ENCODE results near the gene LAMB1.
"Not testable (repeated sequence)": the region's sequence is repeated elsewhere in the genome, so short reads cannot be mapped to it uniquely, and the experiment has no call there.

The LAMB1 gene

GRCh38 chr7:107940951-107941350 lies 62.0 kb downstream of the LAMB1 start:
- no peak for DNase-seq

GRCh38 chr7:107939573-107940489 lies 63.1 kb downstream of the LAMB1 start:
- DNase-seq, result no peak

GRCh38 chr7:107938456-107939250 lies 64.3 kb downstream of the LAMB1 start:
- DNase-seq, result no peak

GRCh38 chr7:107937531-107937930 lies 65.4 kb downstream of the LAMB1 start:
- no peak for DNase-seq

GRCh38 chr7:107936312-107936711 lies 66.6 kb downstream of the LAMB1 start:
- DNase-seq, result no peak

DNA sequence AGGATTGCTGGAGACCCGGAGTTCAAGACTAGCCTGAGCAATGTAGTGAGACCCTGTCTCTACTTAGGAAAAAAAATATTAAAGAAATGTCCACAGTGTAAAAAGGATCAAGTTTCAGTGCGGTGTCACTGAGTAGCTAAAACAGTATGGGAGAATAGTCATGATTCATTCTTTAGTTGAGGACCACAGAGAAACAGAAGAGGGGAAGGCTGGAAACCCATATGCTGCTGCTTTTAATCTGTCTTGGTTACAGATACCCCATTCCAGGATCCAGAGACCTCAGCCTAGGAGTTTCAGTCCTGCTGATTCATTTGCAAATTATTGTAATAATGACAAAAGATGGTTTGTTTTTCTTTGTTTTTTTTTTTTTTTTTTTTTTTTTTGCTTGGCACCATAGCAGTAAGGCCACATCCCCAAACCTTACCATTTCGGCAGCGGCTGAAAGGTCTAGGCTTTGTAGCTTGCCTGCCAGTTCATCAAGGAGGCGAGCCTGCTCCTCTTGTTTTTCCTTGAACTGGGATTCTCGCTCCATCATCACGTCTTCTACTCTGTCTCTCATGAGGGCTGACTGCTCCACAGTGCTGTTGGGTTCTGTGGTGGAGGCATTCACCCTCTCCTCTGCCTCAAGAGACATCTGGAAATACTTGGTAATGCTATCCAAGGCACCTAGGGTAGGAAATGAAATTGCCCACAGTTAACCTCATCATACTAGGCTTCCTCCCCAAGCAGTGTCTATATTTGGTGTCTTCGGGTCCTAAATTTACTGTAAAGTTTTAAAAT lies 67.8 kb downstream of the LAMB1 start:
- no peak for DNase-seq

GRCh38 chr7:107933386-107934013 lies 69.5 kb downstream of the LAMB1 start:
- DNase-seq, result no peak

DNA sequence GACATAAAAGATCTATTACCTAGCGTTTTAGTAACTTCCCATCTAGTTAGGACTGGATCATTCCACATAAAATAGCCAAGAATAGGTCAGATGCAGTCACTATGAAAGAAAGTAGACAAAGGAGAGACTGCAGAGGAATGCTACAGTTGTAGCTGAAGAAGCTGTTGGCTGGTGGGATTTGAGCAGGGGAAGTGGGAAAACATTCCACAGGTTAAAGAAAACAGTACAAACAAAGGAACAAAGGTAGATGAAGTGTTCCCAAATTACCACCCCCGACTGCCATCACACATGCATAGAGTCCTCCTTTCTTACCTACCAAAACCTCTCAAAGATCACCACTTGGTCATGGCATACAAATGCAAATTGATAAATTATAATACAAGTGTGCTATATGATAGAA lies 70.2 kb downstream of the LAMB1 start:
- DNase-seq, result no peak

DNA sequence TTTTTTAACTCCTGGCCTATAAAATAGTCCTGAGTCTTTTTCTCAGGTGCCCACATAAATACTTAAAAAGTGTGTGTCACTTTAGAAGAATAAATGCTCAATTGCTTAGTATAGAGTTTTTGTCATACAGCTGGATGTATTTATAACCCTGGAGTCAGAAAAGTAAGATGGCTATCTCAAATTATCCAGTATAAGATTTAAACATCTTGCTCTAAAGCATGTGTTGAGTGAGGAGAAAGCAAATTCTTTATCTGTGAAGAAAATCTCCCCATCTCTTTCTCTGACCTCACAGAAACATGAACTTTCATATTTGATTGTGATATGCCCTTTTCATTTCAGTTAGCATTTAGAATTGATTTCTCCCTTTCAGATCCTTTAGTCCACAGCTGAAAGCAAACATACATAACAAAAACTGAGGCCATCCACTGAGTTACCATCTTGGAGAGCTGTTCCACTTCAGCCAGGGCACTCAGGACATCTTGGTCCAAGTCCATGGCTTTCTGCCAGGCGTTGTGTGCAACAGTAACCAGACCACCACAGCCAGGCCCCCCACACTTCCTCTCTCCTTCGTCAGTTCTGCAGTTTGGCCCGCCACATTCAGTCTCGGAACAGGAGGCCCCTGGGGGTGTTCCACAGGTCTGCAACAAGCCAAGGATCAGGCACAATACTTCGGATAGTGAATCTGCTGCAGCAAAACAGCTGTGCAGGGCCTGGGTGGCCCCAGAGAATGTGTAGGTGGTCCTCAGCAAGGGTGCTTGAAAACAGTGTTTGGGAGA lies 71.0 kb downstream of the LAMB1 start:
- DNase-seq, result no peak

DNA sequence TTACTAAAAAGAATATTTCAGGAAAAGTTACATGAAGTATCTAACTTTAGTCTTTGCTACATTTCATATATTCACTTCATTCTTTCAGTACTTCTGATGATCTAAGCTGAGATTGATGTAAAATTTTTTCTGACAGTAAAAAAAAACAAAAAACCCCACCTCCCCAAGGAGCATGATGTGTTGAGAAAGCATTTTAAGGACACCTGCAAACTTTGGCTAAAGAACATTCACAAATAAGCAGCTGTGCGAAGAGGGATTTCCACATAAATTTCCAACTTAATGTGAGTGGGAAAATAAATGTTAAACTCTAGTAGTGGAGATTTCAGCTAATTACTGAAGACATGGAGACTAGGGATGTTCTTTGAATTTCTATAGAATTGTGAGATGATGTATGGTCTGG lies 76.5 kb downstream of the LAMB1 start:
- DNase-seq, result no peak

GRCh38 chr7:107924841-107925504 lies 78.0 kb downstream of the LAMB1 start:
- DNase-seq, result no peak

DNA sequence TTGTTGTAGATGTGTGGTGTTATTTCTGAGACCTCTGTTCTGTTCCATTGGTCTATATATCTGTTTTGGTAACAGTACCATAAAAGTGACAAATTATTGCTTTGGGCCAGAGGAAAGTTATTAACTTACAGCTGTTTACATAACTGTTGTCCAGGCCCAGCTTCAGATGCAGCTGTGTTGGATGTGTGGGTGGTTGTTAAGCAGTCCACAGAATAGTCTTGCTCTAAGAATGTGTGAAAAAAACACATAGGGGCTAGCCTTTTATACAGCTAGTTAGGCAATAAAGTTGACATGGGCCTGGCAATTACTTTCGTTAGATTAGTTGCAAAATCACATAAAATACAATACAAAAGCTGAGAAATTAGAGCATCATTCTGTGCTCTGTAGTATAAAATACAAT lies 80.1 kb downstream of the LAMB1 start:
- no peak for DNase-seq

DNA sequence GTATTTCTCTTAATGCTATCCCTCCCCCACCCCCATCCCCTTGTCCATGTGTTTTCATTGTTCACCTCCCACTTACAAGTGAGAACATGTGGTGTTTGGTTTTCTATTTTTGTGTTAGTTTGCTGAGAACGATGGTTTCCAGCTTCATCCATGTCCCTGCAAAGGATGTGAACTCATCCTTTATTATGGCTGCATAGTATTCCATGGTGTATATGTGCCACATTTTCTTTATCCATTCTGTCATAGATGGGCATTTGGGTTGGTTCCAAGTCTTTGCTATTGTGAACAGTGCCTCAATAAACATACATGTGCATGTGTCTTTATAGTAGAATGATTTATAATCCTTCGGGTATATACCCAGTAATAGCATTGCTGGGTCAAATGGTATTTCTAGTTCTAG lies 81.1 kb downstream of the LAMB1 start:
- DNase-seq, result not testable (repeated sequence)

- DNase-seq, result no peak
These were observed 82.8 kb downstream of the LAMB1 start for GRCh38 chr7:107920048-107920772.

DNA sequence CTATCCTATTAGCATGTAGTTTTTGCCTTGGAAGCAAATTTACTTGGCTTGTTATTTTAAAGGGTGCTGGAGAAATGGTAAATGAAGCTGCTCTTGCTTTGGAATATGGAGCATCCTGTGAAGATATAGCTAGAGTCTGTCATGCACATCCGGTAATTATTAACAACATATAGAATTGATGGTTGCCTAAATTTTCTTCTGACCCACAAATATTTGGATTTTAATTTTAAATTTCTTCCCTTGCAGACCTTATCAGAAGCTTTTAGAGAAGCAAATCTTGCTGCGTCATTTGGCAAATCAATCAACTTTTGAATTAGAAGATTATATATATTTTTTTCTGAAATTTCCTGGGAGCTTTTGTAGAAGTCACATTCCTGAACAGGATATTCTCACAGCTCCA lies 84.0 kb downstream of the LAMB1 start:
- DNase-seq, result no peak

GRCh38 chr7:107917763-107918651 lies 85.0 kb downstream of the LAMB1 start:
- no peak for DNase-seq

DNA sequence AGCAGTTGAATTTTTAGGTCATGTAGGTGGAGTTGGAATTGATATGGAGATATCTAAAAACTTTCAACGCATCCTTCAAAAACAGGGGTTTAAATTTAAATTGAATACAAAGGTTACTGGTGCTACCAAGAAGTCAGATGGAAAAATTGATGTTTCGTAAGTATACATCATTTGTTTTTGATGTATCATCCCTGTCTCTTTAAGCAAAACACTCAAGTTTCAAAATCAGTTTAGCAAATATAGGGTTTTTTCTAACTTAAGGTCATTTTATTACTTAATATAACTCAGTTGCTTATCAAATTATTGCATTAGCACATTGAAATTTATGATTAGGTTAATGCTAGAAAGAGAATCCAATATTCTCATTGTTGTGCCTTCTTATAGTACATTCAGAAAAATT lies 87.4 kb downstream of the LAMB1 start:
- no peak for DNase-seq

GRCh38 chr7:107914831-107915230 lies 88.1 kb downstream of the LAMB1 start:
- DNase-seq, result no peak

DNA sequence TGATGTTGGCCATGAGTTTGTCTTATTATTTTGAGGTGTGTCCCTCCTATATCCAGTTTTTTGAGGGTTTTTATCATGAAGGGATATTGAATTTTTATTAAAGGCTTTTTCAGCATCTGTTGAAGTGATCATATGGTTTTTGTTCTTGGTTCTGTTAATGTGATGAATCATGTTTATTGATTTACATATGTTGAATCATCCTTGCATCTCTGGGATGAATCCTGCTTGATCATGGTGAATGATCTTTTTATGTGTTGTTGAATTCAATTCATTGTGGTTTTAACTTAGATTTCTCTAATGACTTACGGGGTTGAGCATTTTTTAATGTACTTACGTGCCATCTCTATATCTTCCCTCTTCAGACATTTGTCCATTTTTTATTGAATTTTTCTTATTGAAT lies 89.1 kb downstream of the LAMB1 start:
- no peak for DNase-seq

DNA sequence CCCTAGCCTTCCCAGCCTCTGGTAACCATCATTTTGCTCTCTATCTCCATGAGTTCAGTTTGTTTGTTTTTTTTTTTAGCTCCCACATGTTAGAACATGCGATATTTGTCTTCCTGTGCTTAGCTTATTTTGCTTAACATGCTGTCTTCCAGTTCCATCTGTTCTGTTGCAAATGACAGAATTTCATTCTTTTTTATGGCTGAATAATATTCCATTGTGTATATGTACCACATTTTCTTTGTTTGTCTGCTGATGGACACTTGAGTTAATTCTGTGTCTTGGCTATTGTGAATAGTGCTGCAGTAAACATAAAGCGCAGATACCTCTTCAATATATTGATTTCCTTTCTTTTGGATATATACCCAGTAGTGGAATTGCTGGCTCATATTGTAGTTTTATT lies 91.0 kb downstream of the LAMB1 start:
- no peak for DNase-seq

Data from activated CD8-positive, alpha-beta memory T cell treated with anti-CD3 and anti-CD28 coated beads for 24 hours (primary cell).